ENCODE data around the gene MED10.

Gene MED10

GRCh38 chr5:6398570-6399230 lies 20.4 kb upstream of the MED10 start:
- no peak for DNase-seq

DNA sequence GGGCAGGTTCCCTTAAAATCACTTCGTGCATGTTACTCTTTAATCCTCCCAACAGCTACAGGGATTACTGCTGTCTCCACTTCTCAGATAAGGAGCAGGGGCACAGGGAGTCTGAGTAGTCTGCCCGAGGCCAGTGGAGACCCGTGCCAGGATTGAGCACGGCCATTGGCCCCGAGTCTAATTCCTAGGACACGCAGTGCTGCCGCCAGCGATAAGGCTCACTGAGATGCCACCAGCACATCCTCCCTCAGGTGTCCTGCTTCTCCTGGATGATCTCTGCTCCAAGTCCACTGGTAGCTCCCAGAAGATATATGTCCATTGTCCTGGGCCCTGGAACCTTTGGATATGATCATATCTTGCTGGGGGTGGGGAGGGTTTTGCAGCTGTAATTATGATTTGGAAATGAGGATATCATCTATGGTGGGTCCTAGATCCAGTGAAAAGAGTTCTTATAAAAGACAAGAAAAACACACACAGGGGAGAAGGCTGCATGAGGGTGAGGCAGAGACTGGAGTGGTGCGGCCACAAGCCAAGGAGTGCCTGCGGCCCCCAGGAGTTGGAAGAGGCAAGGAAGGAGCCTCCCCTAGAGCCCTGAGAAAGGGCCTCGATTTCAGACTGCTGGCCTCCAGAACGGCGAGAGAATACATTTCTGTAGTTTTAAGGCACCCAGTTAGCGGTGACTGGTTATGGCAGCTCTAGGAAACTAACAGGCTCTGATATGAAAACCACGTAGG lies 19.4 kb upstream of the MED10 start:
- no peak for DNase-seq

- DNase-seq: no peak
Measured at GRCh38 chr5:6396836-6397535, 18.6 kb upstream of the MED10 start.

DNA sequence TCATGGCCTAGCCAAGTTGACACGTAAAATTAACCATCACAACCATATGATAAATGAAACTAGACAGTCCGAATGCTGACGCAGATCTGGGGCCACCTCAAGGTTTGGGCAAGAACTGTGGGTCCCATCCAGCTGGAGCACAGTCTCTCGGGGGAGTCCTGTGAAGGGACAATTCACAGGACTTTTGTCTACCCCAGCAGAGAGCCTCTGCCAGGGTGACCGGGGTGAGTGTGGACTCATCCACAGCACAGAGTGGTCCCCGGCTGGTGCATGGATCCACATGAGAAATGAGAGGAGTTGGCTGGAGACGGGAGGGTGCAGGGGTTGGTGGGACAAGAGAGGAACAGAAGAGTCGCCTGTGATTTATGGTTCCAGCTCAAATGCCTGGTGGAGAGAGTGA lies 17.7 kb upstream of the MED10 start:
- no peak for DNase-seq

GRCh38 chr5:6395621-6396020 lies 17.3 kb upstream of the MED10 start:
- DNase-seq: no peak

GRCh38 chr5:6395102-6395445 lies 16.7 kb upstream of the MED10 start:
- no peak for DNase-seq

DNA sequence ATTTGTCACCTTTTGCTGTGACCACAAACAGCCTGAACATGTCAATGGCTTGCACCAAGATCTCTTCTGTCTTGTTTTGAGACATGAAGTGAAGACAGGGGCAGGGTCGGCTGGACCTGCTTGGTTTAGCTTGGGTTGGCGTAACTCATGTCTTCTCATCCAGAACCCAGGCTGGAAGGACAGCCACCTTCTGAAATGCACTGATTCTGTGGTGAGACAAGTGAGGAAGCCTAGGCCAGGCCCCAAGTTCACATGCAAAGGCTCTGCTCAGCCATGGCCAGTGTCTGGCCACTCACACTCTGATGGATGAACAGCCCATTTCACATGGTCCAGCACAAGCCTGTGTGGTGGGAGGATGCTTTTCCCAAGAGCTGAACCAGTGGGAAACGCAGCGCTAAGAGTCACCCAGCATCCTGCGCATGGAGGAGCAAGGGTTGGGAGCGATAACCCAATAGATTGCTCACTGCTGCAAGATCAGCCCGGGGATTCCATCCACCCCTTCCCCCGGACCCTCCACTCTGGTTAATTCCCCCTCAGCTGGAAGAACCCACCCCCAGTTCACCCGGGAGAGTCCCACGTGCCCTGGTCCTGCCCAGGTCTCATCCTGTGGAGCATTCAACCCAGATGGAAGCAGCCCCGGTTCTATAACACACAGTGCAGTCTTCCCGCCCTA lies 16.2 kb upstream of the MED10 start:
- DNase-seq: no peak

- no peak for DNase-seq
Measured at GRCh38 chr5:6393596-6394194, 15.3 kb upstream of the MED10 start.

DNA sequence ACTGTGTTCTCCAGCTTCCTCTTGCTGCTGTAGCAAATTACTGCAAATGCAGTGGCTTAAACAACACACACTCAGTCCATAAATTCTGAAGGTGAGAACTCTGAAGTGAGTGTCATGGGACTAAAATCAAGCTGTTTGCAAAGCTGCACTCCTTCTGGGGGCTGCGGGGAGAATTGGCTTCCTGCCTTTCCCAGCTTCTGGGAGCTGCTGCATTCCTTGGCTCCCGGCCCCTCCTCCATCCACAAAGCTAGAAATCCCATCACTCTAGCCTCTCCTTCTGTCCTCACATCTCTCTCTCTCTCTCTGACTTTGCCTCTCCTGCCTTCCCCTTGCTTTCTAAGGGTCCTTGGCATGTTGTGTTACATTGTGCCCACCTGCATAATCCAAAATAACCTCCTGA lies 14.2 kb upstream of the MED10 start:
- DNase-seq: no peak

DNA sequence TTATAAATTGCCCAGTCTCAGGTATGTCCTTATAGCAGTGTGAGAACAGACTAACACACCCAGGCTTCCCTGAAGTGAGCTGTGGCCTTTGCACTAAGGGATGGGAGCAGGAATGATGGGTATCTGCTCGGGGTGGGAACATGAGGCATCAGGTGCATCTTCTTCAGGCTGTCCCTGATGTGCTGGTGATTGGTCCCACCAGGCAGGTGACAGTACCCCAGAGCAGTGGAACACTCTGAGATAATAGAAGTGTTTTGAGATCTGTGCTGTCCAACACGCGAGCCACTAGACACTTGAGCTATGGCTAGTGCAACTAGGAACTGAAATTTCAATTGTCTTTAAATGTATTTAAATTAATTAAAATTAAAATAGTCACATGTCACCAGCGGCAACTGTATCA lies 12.8 kb upstream of the MED10 start:
- DNase-seq: no peak

GRCh38 chr5:6389946-6390530 lies 11.7 kb upstream of the MED10 start:
- no peak for DNase-seq

GRCh38 chr5:6389397-6389796 lies 11.1 kb upstream of the MED10 start:
- DNase-seq: no peak

DNA sequence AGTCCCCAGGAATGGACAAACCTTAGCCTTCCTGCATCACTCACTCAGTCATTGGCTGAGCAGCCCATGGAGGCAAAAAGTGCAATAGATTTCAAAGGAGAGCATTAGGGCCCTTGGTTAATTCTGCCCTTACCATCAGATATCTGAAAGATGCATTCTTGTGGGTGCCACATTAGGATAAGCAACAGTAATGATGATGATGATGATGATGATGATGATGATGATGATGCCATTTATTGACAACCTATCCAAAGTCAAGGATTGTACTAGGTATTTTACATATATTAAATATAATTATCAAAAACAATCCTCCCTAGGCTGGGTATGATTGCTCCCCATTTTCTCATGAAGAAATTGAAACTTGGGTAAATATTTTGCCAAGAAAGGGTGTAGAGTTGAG lies 9.6 kb upstream of the MED10 start:
- DNase-seq: no peak

DNA sequence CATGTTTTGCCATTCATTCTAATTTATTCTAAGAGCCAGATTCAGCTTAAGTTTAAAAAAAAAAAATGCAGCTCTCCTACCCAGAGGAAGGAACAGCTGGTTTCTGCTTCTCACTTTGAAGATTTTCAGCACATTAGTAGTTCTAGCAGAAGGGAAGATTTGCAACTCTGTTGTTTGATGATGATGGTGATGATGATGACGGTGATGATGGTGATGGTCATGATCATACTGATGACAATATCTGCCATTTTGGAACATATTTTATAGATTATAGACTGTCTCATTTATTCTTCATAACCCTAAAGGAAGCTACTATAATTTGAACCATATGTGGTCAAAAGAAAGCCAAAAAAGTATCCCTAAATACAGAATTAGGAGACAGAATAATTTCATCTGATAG lies 7.9 kb upstream of the MED10 start:
- no peak for DNase-seq

- no peak for DNase-seq
Measured at GRCh38 chr5:6384856-6385255, 6.5 kb upstream of the MED10 start.

DNA sequence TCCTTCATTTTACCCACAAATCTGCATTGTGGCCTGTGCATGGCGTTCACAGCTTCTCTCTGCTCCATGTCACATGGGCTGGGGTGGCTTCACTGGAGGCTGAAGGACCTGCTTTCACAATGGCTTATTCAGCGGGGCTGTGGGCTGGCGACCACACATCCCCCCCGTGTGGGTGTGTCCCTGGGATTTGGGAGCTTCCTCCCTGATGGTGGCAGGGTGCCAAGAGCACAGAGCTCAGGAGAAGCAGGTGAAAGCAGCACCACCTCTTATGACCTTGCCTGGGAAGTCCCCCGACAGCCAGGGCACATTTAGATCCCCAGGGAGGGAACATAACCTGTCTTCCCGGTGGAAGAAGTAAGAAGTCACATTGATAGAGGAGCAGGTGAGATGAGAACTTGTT lies 5.0 kb upstream of the MED10 start:
- DNase-seq: no peak

GRCh38 chr5:6379246-6379645 lies 899 bp upstream of the MED10 start:
- no peak for DNase-seq

- DNase-seq: no peak
Measured at GRCh38 chr5:6378766-6379103, 388 bp upstream of the MED10 start.

DNA sequence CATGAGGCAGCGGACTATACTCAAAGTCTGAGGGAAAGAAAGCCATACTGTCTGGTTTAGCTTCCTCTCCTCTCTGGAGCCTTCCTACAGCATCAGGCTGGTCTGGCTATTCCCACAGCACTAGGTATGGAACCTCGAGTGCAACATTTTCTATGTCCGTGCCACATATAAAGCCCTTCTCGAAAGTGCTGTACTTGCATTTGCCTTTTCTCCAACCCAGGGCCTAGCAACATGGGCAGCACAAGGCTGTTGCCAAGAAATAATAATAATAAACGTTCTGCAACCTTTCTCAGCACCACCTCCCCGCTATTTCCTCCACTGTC lies 804 bp downstream of the MED10 start:
- DNase-seq: no peak

DNA sequence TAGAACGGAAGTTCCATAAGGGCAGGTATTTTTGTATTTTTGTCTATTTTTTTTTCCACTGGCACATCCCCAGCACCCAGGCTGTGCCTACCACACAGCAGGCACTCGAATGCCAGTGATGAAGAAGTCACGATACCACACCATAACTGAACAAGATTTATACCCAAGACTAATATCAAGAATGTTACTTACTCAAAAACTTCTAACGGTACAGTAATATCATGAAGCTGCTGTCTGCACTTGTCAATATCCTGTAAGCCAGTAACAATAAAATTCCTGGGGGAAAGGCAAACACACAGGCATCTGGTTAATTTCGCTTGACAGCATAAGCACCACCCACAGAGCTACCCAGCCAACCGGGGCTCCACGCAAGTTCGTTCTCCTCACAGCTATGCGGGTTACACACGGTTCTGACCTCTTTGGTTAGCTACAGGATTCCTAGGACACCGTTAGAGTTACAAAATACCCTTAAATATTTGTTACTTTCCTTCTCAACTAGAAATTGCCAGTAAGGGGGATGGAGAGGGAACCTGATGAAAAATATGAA lies 1.3 kb downstream of the MED10 start:
- DNase-seq: no peak

DNA sequence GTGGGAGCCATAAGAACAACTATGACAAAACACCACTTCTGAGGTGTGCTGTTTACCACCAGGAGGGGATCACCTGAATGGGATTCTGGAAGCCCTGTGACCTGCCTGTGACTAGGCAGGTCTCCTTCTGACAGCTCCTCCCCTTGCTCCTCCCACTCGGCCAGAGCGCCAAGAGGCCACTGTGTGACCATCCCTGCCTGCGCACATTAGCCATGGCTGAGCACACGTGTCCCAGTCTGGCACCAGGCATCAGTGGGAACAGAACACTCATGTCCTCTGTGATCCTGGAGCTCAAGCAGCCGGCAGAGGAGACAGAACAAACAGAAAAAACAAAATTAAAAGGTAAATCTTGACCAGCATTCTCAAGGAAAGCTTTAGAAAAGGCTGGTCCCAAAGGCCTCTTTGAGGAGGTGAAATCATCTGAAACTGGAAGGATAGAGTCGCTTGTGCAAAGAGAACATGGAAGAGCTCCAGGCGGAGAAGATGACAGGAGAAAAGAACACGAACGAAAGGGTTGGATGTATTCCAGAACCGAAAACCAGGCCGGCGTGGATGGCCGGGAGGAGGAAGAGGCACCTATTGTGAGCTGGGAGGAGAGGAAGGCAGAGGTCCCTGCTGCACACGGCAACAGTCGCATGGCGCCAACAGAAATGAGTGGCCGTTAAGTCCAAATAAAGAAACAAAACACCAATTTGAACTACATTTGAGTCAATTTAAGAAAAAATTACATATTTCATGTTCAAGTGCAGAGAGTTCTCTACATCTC lies 5.1 kb downstream of the MED10 start:
- DNase-seq: no peak
